HEK293T (cell line): Measurements from ENCODE around the gene RABL2A.
"Not testable (repeated sequence)": the region's sequence is repeated elsewhere in the genome, so short reads cannot be mapped to it uniquely, and the experiment has no call there.

Experiments used
- ARNT ChIP-seq: fragments of 450-650 bp; IDR thresholded peaks from 2 replicates; pipeline ENCODE4 v1.6.1; 2017; ENCODE audit warnings: mild to moderate bottlenecking
- CTBP1 ChIP-seq: fragments of 450-650 bp; IDR thresholded peaks from 2 replicates; pipeline ENCODE4 v1.6.1; 2016; ENCODE audit warnings: borderline replicate concordance
- FOXA1 ChIP-seq: fragments of 450-650 bp; IDR thresholded peaks from 2 replicates; pipeline ENCODE4 v1.6.1; 2016; ENCODE audit warnings: mild to moderate bottlenecking
- FOXK2 ChIP-seq: fragments of 450-650 bp; IDR thresholded peaks from 2 replicates; pipeline ENCODE4 v1.6.1; 2016; ENCODE audit warnings: mild to moderate bottlenecking
- FOXM1 ChIP-seq: fragments of 450-650 bp; IDR thresholded peaks from 2 replicates; pipeline ENCODE4 v1.6.1; 2017; ENCODE audit warnings: mild to moderate bottlenecking, borderline replicate concordance
- SP1 ChIP-seq: fragments of 450-650 bp; IDR thresholded peaks from 2 replicates; pipeline ENCODE4 v1.6.1; 2017
- ZNF384 ChIP-seq: fragments of 450-650 bp; IDR thresholded peaks from 2 replicates; pipeline ENCODE4 v1.6.1; 2016

- not testable (repeated sequence) for TF ChIP-seq ARNT, CTBP1, FOXA1, ZNF384, SP1, FOXK2, FOXM1
These were observed 27.9 kb upstream of the RABL2A start for GRCh38 chr2:113599208-113599607.
